ENCODE results near the gene YPEL4.
"Not testable (repeated sequence)": the region's sequence is repeated elsewhere in the genome, so short reads cannot be mapped to it uniquely, and the experiment has no call there.

The YPEL4 gene

GRCh38 chr11:57649826-57650738, at the start of gene YPEL4:
TSS of gene YPEL4 (minus strand) at chr11:57649912. CDS start at chr11:57647107, 2,805 bp downstream.
- peak; percentile 83 for DNase-seq

DNA sequence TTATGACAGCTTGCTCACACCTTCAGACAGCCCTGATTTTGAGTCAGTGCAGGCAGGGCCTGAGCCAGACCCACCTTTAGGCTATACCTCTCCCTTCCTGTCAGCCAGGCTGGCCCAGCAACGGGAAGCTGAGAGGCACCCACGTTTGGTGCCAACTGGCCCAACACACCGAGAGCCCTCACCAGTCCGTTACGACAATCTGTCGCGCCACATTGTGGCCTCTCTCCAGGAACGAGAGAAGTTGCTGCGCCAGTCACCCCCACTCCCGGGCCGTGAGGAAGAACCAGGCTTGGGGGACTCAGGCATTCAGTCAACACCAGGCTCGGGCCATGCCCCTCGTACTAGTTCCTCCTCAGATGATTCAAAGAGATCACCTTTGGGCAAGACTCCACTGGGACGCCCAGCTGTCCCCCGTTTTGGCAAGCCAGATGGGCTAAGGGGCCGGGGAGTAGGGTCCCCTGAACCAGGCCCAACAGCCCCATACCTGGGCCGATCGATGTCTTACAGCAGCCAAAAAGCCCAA, 49.2 kb upstream of the YPEL4 start:
- no peak for DNase-seq

- not testable (repeated sequence) for DNase-seq
These were observed 40.8 kb upstream of the YPEL4 start for GRCh38 chr11:57690474-57690873.

DNA sequence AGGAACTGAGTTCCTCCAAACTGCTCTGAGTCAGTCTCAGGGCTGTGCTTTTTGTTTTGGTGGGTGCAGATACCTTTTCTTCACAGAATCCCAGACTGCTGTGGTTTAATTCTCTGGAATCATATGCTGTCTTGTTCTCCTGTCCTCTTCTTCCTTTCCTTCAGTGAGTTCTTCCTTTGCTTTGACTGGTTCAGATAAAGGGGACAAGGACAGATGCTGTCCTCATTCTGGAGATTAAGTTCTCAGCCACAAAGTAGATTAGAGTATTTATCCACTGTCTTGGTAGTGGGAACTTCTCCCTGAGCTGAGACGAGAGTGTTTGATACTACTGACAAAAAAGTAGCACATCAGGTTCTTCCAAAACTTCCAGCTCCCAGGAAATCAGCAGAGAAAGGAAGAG, 31.5 kb upstream of the YPEL4 start:
- no peak for DNase-seq

GRCh38 chr11:57680552-57680874, 30.8 kb upstream of the YPEL4 start:
- no peak for DNase-seq

- DNase-seq, result no peak
These were observed 29.7 kb upstream of the YPEL4 start for GRCh38 chr11:57679396-57679795.

- no peak for DNase-seq
These were observed 25.6 kb upstream of the YPEL4 start for GRCh38 chr11:57675176-57675941.

DNA sequence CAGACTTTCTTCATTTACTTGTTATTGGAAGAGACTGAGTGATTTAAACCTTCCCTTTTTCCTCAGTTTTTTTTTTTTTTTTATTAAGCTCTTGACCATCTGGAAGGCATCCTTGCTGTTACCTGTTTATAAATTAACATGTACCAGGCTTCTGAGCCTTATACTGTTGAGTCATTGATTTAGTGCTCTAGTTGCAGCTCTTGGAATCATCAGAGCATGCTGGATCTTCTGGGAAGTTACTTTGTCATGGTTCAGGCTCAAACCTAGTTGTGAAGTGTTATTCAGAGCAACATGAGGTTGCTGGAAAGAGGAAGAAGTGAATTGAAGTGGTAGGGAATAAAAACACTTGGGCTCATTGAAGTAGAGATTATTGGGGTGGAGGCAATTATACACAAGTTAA, 24.5 kb upstream of the YPEL4 start:
- DNase-seq, result no peak

DNA sequence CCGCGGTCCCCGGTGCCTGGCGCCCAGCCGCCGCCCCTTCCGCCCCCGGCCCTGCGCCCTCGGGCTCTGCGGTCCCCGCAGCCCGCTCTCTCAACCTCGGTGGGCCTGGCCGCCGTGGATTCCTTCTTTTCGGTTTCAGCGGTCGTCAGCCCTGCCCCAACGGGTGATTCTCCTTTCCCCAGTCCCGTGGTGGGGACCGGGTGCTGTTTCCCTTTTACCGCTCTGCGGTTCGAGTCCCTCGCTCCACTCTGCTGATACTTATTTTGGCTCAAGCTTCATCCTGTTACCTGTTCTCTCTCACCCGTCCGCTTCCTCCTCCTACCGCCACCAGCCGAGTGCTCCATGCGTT, 18.7 kb upstream of the YPEL4 start:
- DNase-seq, result no peak

DNA sequence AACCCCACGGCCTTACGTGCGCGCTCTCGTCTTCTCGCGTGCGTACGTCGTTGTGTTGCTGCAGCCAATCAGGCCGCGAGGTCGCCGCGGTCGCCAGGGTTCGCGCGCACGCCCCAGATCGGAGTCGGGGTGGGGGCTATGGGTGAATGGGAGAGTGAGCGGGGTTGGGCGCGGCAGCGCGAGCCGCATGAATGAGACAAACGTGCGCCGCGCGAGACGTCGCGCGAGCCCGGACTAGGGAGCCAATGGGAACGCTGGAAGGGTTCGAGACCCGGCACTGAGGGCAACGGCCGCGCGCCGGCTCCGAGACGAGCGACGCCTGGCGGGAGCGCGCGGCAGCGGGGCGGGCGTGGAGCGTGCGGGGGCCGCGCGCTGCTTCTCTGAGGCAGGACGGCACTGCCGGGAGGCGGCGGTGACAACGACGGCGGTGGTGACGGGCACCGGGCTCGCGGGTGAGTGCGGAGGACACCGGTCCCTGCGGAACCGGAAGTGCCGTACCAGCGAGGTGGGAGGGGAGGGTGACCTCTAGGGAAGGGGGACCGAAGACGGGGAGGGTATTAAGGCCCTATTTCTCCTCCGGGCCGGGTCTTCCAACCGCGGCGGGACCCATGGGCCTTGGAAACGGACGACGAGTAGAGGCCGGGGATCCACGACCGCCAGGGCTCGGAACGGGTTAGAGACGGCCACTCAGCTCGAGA, 18.2 kb upstream of the YPEL4 start, which contains the start of gene ZDHHC5:
TSS of gene ZDHHC5 (plus strand) at position 379 of the 698 bp plus-strand sequence. CDS start 4,977 bp downstream, outside the sequence.
- DNase-seq, result peak; percentile 100

DNA sequence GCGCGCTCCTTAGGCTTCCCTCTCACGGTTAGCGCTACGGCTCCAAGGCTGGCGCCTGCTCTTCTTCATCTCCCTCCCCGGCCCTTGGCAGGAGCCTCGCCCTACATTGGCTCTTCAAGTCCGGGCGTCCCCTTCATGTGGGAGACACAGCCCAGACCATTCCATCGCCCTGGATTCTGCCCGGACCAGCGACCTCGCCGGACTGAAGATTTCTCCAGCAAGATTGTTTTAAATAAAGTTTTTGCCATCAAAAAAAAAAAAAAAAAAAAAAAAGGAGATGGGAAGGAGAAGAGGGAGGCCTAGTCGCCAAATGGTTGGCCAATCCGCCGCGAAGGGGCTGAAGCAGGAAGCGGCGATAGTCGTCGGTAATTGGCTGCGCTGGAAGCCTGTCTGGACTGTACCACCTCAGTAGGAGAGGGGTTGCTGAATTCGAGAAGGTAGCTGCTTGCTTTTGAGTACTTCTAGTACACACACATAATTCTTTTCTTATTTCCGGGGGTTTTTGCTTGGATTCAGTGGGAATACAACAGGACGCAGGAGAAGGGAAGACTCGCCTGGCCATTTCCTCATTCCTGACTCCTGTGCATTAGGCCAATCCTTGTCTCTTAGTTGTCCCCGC, 17.5 kb upstream of the YPEL4 start:
- DNase-seq, result peak; percentile 99

DNA sequence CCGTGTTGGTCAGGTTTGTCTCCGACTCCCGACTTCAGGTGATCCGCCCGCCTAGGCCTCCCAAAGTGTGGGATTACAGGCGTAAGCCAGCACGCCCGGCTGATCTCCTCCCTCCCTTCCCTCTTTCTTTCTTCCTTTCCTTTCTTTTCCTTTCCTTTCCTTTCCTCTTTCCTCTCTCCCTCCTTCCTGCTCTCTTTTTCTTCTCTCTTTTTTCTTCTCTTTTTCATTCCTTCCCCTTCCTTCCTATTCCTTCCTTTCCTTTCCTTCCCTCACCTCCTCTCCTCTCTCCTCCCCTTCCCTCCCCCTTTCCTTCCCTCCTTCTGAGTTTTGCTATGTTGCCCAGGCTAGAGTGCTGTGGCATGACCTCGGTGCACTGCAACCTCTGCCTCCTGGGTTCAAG, 14.3 kb upstream of the YPEL4 start:
- no peak for DNase-seq

DNA sequence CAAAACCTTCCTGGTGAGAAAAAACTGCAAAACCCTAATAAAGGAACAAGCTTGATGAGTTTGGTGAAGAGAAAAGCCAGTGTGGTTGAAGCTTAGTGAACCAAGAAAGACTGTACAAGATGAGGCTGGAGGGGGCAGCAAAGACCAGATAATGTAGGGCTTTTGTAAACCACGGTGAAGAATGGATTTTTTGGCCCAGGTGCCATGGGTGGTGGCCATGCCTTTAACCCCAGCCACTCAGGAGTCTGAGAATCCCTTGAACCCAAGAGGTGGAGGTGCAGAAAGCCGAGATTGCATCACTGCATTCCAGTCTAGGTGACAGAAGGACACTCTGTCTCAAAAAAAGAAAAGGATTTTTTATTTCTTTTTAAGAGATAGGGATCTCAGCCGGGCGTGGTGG, 13.2 kb upstream of the YPEL4 start:
- DNase-seq, result no peak

DNA sequence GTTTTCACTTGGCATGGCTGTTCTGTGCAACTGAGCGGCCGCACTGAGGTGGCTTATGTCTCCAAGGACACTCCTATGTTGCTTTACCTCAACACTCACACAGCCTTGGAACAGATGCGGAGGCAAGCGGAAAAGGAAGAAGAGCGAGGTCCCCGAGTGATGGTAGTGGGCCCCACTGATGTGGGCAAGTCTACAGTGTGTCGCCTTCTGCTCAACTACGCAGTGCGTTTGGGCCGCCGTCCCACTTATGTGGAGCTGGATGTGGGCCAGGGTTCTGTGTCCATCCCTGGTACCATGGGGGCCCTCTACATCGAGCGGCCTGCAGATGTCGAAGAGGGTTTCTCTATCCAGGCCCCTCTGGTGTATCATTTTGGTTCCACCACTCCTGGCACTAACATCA, 10.0 kb upstream of the YPEL4 start:
- DNase-seq, result no peak

DNA sequence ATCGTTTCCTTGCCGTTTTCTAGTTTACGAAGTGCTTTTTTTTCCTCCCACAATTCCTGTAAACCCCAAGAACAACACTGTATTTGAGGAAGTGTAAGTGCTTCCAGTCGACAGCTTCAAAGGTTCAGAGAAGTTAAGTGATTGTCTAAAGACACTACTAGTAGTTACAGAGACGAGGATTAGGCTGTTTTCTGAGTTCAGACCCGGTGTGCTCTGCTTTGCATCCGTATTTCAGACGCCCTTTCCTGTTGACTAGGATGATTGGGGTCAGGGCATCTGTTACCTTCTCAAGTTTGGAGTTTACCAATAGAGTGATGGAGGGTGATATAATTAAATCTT, 8.3 kb upstream of the YPEL4 start:
- no peak for DNase-seq

GRCh38 chr11:57657194-57658022, 7.7 kb upstream of the YPEL4 start, which contains the start of gene CLP1:
TSS of gene CLP1 (plus strand) at chr11:57657762. CDS start at chr11:57659477, 1,715 bp downstream.
- peak; percentile 99 for DNase-seq

DNA sequence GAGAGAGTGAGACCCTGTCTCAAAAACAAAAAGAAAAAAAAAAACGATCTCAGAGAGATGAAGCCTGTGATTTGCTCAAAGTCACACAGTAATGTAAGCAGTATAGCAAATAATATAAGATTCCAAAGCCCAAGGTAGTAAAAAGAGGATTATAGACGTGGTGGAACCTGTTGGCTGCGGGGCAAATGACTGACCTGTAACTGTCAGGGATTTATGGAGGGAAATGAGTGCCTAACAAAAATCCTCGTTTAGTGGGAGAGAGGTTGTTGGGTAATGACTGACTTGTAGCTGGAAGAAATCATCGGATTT, 7.1 kb upstream of the YPEL4 start:
- DNase-seq, result no peak

- no peak for DNase-seq
These were observed 3.5 kb upstream of the YPEL4 start for GRCh38 chr11:57653163-57653562.

DNA sequence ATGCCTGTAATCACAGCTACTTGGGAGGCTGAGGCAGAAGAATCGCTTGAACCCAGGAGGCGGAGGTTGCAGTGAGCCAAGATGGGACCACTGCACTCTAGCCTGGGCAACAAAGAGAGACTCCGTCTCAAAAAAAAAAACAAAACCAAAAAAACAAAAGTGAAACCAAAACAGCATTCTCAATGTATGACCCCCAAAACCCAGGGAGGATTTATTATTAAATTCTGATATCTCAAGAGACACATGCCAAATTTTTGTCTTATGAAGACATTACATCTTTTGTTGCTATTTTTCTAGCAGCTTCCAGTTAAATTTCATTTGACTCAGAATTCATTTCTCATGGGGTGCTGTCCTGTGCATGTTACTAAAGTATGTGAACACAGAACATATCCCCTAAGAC, 3.0 kb upstream of the YPEL4 start:
- no peak for DNase-seq

DNA sequence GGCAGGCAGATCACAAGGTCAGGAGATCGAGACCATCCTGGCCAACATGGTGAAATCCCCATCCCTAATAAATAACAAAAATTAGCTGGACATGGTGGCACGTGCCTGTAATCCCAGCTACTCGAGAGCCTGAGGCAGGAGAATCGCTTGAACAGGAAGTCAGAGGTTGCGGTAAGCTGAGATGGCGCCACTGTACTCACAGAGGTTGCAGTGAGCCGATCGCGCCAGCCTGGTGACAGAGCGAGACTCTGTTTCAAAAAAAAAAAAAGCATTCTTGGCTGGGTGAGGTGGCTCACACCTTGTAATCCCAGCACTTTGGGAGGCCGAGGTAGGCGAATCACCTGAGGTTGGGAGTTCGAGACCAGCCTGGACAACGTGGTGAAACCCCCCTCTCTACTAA, 2.5 kb upstream of the YPEL4 start:
- not testable (repeated sequence) for DNase-seq

GRCh38 chr11:57651408-57651807, 1.7 kb upstream of the YPEL4 start:
- no peak for DNase-seq

DNA sequence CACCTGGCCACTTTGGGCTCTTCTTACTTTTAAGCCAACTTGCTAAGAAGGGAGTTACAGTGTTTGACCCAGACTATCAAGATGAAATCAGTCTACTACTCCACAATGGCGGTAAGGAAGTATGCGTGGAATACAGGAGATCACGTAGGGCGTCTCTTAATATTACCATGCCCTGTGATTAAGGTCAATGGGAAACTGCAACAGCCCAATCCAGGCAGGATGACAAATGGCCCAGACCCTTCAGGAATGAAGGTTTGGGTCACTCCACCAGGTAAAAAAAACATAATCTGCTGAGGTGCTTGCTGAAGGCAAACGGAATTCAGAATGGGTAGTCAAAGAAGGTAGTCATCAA, 1.0 kb upstream of the YPEL4 start:
- DNase-seq, result no peak
